Neural cell (in vitro differentiated cells): ENCODE data around the gene MPV17L. TPM values are rescaled to one million over a fixed set of nuclear protein-coding genes. Genes with fewer than 3 reads are reported as not detected.
"Not testable (repeated sequence)": the region's sequence is repeated elsewhere in the genome, so short reads cannot be mapped to it uniquely, and the experiment has no call there.

Experiments
- H2AFZ ChIP-seq: fragments of 200-600, 300-800 bp; sonication (generic), shearing (Covaris generic); 2 replicates; pipeline ENCODE4 v1.6.0; 2014; ENCODE audit warnings: low read depth, mild to moderate bottlenecking, antibody characterized with exemption, low read length, moderate library complexity
- H3F3A ChIP-seq: fragments of 200-600 bp; shearing (Covaris generic); 2 replicates; pipeline ENCODE4 v1.6.1; 2016; ENCODE audit warnings: mild to moderate bottlenecking, moderate library complexity, mixed read lengths, antibody characterized with exemption, low read length; ENCODE audit not compliant: insufficient read depth, poor library complexity, severe bottlenecking
- H3K27ac ChIP-seq: fragments of 200-600, 300-800 bp; sonication (generic), shearing (Covaris generic); 2 replicates; pipeline ENCODE4 v1.5.1; 2014; ENCODE audit warnings: mild to moderate bottlenecking, low read length, moderate library complexity
- H3K27me3 ChIP-seq: fragments of 300-800, 200-600 bp; sonication (generic), shearing (Covaris generic); 2 replicates; pipeline ENCODE4 v1.6.0; 2014; ENCODE audit warnings: mild to moderate bottlenecking, low read depth, low read length, moderate library complexity; ENCODE audit not compliant: insufficient read depth
- H3K36me3 ChIP-seq: fragments of 300-800, 200-600 bp; sonication (generic), shearing (Covaris generic); 2 replicates; pipeline ENCODE4 v1.5.1; 2014; ENCODE audit warnings: mild to moderate bottlenecking, antibody characterized with exemption, low read length, moderate library complexity; ENCODE audit not compliant: insufficient read depth
- H3K4me2 ChIP-seq: fragments of 300-800, 200-600 bp; sonication (generic), shearing (Covaris generic); 2 replicates; pipeline ENCODE4 v1.6.0; 2014; ENCODE audit warnings: mild to moderate bottlenecking, low read length
- H3K4me3 ChIP-seq: fragments of 300-800, 200-600 bp; sonication (generic), shearing (Covaris generic); 2 replicates; pipeline ENCODE4 v1.5.1; 2014; ENCODE audit warnings: mild to moderate bottlenecking, low read length, moderate library complexity
- H3K79me2 ChIP-seq: fragments of 200-600 bp; shearing (Covaris generic); replicated peaks from 2 replicates; pipeline ENCODE4 v1.6.0; 2014; ENCODE audit warnings: mild to moderate bottlenecking, low read length, moderate library complexity; ENCODE audit not compliant: insufficient read depth
- H3K9ac ChIP-seq: fragments of 300-800, 200-600 bp; sonication (generic), shearing (Covaris generic); 2 replicates; pipeline ENCODE4 v1.6.1; 2016; ENCODE audit warnings: mild to moderate bottlenecking, low read length, mixed read lengths
- H3K9me2 ChIP-seq: fragments of 200-600 bp; shearing (Covaris generic); 2 replicates; pipeline ENCODE4 v1.6.1; 2016; ENCODE audit warnings: mild to moderate bottlenecking, low read length, mixed read lengths; ENCODE audit not compliant: insufficient read depth
- H3K9me3 ChIP-seq: fragments of 200-600, 300-800 bp; sonication (generic), shearing (Covaris generic); 2 replicates; pipeline ENCODE4 v1.6.1; 2016; ENCODE audit warnings: mild to moderate bottlenecking, mixed run types, low read length, moderate library complexity, mixed read lengths
- H4K20me1 ChIP-seq: fragments of 200-600 bp; shearing (Covaris generic); 2 replicates; pipeline ENCODE4 v1.6.1; 2016; ENCODE audit warnings: mild to moderate bottlenecking, mixed run types; ENCODE audit not compliant: insufficient read depth
- EP300 ChIP-seq: fragments of 450-650 bp; conservative IDR thresholded peaks from 2 replicates; pipeline ENCODE4 v1.6.1; 2014; ENCODE audit warnings: antibody characterized with exemption, mild to moderate bottlenecking, moderate library complexity; ENCODE audit not compliant: poor library complexity, severe bottlenecking
- EZH2 ChIP-seq: fragments of 200-600, 300-800 bp; shearing (Covaris generic), sonication (generic); IDR thresholded peaks from 2 replicates; pipeline ENCODE4 v1.6.1; 2014; ENCODE audit warnings: antibody characterized with exemption, low read length, borderline replicate concordance, mild to moderate bottlenecking; ENCODE audit not compliant: insufficient read depth, poor library complexity, severe bottlenecking
- MXI1 ChIP-seq: fragments of 450-650 bp; conservative IDR thresholded peaks from 2 replicates; pipeline ENCODE4 v1.6.1; 2014; ENCODE audit warnings: antibody characterized with exemption, mild to moderate bottlenecking; ENCODE audit not compliant: poor library complexity, severe bottlenecking
- POLR2AphosphoS5 ChIP-seq: IDR thresholded peaks from 2 replicates; pipeline ENCODE4 v1.6.1; 2012
- RAD21 ChIP-seq: fragments of 450-650 bp; conservative IDR thresholded peaks from 2 replicates; pipeline ENCODE4 v1.6.1; 2014; ENCODE audit warnings: antibody characterized with exemption, mild to moderate bottlenecking, moderate library complexity
- REST ChIP-seq: IDR thresholded peaks from 2 replicates; pipeline ENCODE4 v1.6.1; 2012; ENCODE audit warnings: borderline replicate concordance
- SMC3 ChIP-seq: fragments of 450-650 bp; conservative IDR thresholded peaks from 2 replicates; pipeline ENCODE4 v1.6.1; 2014; ENCODE audit warnings: antibody characterized with exemption, mild to moderate bottlenecking, moderate library complexity; ENCODE audit not compliant: poor library complexity
- TAF1 ChIP-seq: IDR thresholded peaks from 2 replicates; pipeline ENCODE4 v1.6.1; 2012; ENCODE audit warnings: low read depth
- polyA plus RNA-seq: library from polyadenylated mRNA; depleted of rRNA; stranded (reverse); fragments of >200 nt; gene quantifications from 2 replicates; pipeline ENCODE4 v1.2.3, GENCODE V29; 2014
- TF ChIP-seq, protein P1 (sequence below): fragments of 450-650 bp; IDR thresholded peaks from 2 replicates; pipeline ENCODE4 v1.5.1; 2014; ENCODE audit warnings: antibody characterized with exemption, mild to moderate bottlenecking, moderate library complexity; ENCODE audit not compliant: poor library complexity, severe bottlenecking

MPV17L gene
- polyA plus RNA-seq, 1 donor from 2014 or later = 0.10 TPM

DNA sequence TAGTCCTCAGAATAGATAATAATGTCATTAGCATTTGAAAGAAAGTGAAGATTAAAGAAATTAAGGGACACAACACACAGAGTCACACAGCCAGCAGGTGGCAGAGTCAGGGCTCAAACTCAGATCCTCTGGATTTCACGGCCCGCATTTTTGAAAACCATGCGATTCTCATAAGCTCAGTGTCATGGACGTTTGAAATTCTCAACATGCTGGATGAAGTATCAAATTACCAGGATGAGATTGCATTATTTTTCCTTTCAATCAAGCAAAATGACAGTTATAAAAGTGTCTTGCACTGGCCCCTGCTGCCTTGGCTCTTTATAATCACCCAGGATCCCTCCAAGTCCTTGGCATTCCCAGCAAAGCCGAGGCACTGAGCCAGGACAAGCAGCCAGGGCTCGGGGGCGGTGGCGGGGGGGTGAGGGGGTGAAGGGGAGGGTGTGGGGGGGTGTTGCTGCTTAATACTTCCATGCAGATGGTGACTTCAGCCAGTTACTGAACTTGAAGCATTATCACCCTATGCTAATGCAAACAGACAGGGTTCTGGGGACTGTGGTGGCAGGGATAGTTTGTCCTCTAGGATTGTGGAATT is 32.2 kb downstream of the MPV17L start:
- no peak overlapping the region for H3K27ac ChIP-seq
- H3K9me2 ChIP-seq = no peaks in the 10 kb centered on the region
- no peaks in the 10 kb centered on the region for H3K27me3 ChIP-seq
- H3K9me3 ChIP-seq = no peaks in the 10 kb centered on the region
- no peak overlapping the region for H3K9ac ChIP-seq
- no peak overlapping the region for H2AFZ ChIP-seq
- H3K4me2 ChIP-seq = no peak overlapping the region
- H3K4me3 ChIP-seq = no peak overlapping the region
- H3K79me2 ChIP-seq = no peaks in the 10 kb centered on the region
- no peaks in the 10 kb centered on the region for H4K20me1 ChIP-seq
- no peaks in the 10 kb centered on the region for H3K36me3 ChIP-seq
- TF ChIP-seq REST (no peak), POLR2AphosphoS5 (no peak), EZH2 (no peak), SMC3 (peak; percentile 46), RAD21 (peak; percentile 23), MXI1 (no peak), TAF1 (no peak), EP300 (no peak)
- TF ChIP-seq, protein P1, sequence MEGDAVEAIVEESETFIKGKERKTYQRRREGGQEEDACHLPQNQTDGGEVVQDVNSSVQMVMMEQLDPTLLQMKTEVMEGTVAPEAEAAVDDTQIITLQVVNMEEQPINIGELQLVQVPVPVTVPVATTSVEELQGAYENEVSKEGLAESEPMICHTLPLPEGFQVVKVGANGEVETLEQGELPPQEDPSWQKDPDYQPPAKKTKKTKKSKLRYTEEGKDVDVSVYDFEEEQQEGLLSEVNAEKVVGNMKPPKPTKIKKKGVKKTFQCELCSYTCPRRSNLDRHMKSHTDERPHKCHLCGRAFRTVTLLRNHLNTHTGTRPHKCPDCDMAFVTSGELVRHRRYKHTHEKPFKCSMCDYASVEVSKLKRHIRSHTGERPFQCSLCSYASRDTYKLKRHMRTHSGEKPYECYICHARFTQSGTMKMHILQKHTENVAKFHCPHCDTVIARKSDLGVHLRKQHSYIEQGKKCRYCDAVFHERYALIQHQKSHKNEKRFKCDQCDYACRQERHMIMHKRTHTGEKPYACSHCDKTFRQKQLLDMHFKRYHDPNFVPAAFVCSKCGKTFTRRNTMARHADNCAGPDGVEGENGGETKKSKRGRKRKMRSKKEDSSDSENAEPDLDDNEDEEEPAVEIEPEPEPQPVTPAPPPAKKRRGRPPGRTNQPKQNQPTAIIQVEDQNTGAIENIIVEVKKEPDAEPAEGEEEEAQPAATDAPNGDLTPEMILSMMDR = peak; percentile 41
- H3F3A ChIP-seq = no peaks in the 10 kb centered on the region

- not testable (repeated sequence) for H3K4me2 ChIP-seq, H2AFZ ChIP-seq, H3F3A ChIP-seq, H3K27me3 ChIP-seq, H3K9ac ChIP-seq, H3K4me3 ChIP-seq, H3K9me3 ChIP-seq, H3K79me2 ChIP-seq, H3K36me3 ChIP-seq, H3K27ac ChIP-seq, H4K20me1 ChIP-seq, H3K9me2 ChIP-seq
These were observed 35.3 kb downstream of the MPV17L start for GRCh38 chr16:15430884-15431283.

GRCh38 chr16:15434079-15434424 is 38.5 kb downstream of the MPV17L start:
- Histone ChIP-seq H3K27ac (peak overlapping the region; percentile 93), H3F3A (no peaks in the 10 kb centered on the region), H3K9ac (peak overlapping the region; percentile 92), H3K36me3 (no peaks in the 10 kb centered on the region), H3K4me3 (peak overlapping the region; percentile 88), H3K79me2 (peaks cover 26% of the 10 kb centered on the region), H2AFZ (peak overlapping the region; percentile 99), H3K9me2 (no peaks in the 10 kb centered on the region), H3K4me2 (peak overlapping the region; percentile 98), H3K9me3 (no peaks in the 10 kb centered on the region), H4K20me1 (no peaks in the 10 kb centered on the region), H3K27me3 (no peaks in the 10 kb centered on the region)
- TF ChIP-seq EZH2 = no peak
- TF ChIP-seq POLR2AphosphoS5 = no peak
